Gastroesophageal sphincter (tissue), 4 donors: ENCODE data around the gene BPIFB4. TPM values are rescaled to one million over a fixed set of nuclear protein-coding genes. Genes with fewer than 3 reads are reported as not detected.

Experiments
- ATAC-seq: fragments of 150-250 bp; one replicate; pipeline ENCODE4 v1.9.1; 2016; ENCODE audit warnings: mild to moderate bottlenecking, moderate library complexity
- H3K27ac ChIP-seq, 4 donors: fragments of 200-600 bp; sonication (generic) in 3 of 4; 1 replicate in 3 of 4; 2 replicates in 1 of 4; pipeline ENCODE4 v1.5.1; 2016 to 2019
- H3K27me3 ChIP-seq: fragments of 200-600 bp; sonication (generic); one replicate; pipeline ENCODE4 v1.5.1; 2019
- H3K36me3 ChIP-seq, 2 donors: fragments of 200-600 bp; sonication (generic); one replicate each; pipeline ENCODE4 v1.5.1; 2019; ENCODE audit warnings: control low read depth in 1 of 2
- H3K4me1 ChIP-seq, 3 donors: fragments of 200-600 bp; sonication (generic); 1 replicate in 2 of 3; 2 replicates in 1 of 3; pipeline ENCODE4 v1.5.1; 2016 to 2019; ENCODE audit warnings: control low read depth in 2 of 3
- H3K4me3 ChIP-seq, 2 donors: fragments of 200-600 bp; sonication (generic); one replicate each; pipeline ENCODE4 v1.5.1; 2019; ENCODE audit warnings: mild to moderate bottlenecking in 1 of 2, moderate library complexity in 1 of 2
- H3K9me3 ChIP-seq, 3 donors: fragments of 200-600 bp; sonication (generic); one replicate each; pipeline ENCODE4 v1.5.1; 2017 to 2019; ENCODE audit warnings: control low read depth in 2 of 3
- EP300 ChIP-seq: sonication (generic); formaldehyde crosslinking; IDR thresholded peaks from one replicate; pipeline ENCODE4 v1.6.1; 2017; ENCODE audit warnings: antibody characterized with exemption, mild to moderate bottlenecking
- POLR2A ChIP-seq, 2 donors: fragments of 450-650 bp; IDR thresholded peaks; one replicate each; pipeline ENCODE4 v1.6.1; 2017; ENCODE audit warnings: antibody characterized with exemption in 2 of 2, mild to moderate bottlenecking in 2 of 2, moderate library complexity in 1 of 2
- POLR2AphosphoS5 ChIP-seq: sonication (generic); formaldehyde crosslinking; IDR thresholded peaks from one replicate; pipeline ENCODE4 v1.6.1; 2017; ENCODE audit warnings: antibody characterized with exemption
- WGBS, 2 donors: methylation state at CpG; one replicate each; pipeline ENCODE4 v1.1.5; 2018; ENCODE audit warnings: low coverage in 1 of 2; 5-methylcytosine and 5-hydroxymethylcytosine counted together
- total RNA-seq, 4 donors: library from RNA; depleted of rRNA; stranded (reverse); fragments of >200 nt; gene quantifications; one replicate each; pipeline ENCODE4 v1.1.0, GENCODE V29; 2016
- TF ChIP-seq, protein P1 (sequence below), 4 experiments: fragments of 200-600 bp in 2 of 4; fragments of 450-650 bp in 2 of 4; sonication (generic) in 1 of 4; IDR thresholded peaks; one replicate each; pipeline ENCODE4 v1.5.1; 2017 to 2019; ENCODE audit warnings: antibody characterized with exemption in 4 of 4, mild to moderate bottlenecking in 2 of 4, moderate library complexity in 2 of 4

BPIFB4 gene
- total RNA-seq, 4 donors from 2014 or later: not detected

GRCh38 chr20:33132513-33133372 lies 53.3 kb downstream of the BPIFB4 start:
- Histone ChIP-seq H3K27me3 (peaks cover 49% of the 10 kb centered on the region), H3K4me1 (no peaks in the 10 kb centered on the region), H3K4me3 (no peak overlapping the region), H3K27ac (no peak overlapping the region), H3K9me3 (no peaks in the 10 kb centered on the region), H3K36me3 (no peaks in the 10 kb centered on the region)
- ATAC-seq: no peak
- no peak for TF ChIP-seq POLR2AphosphoS5
- TF ChIP-seq, protein P1, sequence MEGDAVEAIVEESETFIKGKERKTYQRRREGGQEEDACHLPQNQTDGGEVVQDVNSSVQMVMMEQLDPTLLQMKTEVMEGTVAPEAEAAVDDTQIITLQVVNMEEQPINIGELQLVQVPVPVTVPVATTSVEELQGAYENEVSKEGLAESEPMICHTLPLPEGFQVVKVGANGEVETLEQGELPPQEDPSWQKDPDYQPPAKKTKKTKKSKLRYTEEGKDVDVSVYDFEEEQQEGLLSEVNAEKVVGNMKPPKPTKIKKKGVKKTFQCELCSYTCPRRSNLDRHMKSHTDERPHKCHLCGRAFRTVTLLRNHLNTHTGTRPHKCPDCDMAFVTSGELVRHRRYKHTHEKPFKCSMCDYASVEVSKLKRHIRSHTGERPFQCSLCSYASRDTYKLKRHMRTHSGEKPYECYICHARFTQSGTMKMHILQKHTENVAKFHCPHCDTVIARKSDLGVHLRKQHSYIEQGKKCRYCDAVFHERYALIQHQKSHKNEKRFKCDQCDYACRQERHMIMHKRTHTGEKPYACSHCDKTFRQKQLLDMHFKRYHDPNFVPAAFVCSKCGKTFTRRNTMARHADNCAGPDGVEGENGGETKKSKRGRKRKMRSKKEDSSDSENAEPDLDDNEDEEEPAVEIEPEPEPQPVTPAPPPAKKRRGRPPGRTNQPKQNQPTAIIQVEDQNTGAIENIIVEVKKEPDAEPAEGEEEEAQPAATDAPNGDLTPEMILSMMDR (IDR thresholded peaks at IDR 0.05): no peak
- TF ChIP-seq EP300: no peak
- no peak for TF ChIP-seq POLR2A (IDR thresholded peaks at IDR 0.05)
- WGBS, 2 donors: 38 to 40% methylated on average over 3 to 6 of the region's 14 CpGs

DNA sequence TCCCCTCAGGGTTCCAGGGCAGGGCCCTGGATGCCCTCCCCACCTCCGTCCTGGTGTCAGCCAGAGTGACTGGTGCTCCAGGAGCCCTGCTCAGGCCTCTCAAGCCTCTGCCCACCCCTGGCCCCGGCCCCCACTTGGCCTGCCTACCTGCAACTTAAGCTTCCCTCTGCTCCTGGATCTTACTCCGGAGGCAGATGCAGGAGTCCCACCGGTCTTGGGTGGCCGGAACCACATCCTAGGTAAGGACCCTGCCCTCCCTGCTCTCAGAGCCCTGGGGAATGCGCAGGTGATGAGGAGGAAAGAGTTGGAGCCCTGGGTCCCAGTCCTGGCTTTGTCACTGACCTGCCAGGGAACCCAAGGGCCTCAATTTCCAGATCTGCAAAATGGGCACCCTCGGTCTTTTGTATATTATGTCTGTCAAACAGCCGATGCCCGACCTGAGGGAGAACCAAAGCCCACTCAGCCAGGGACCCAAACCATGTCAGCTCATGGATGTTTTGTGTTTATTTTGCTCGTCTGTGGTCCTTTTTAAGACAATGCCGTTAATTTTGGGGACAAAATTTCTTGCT lies 54.0 kb downstream of the BPIFB4 start:
- no peak for ATAC-seq
- Histone ChIP-seq H3K4me3 (no peak overlapping the region), H3K36me3 (no peaks in the 10 kb centered on the region), H3K9me3 (peaks cover 0 to 5% (median 0%) of the 10 kb centered on the region in 3 donors), H3K4me1 (no peaks in the 10 kb centered on the region), H3K27me3 (peaks cover 49% of the 10 kb centered on the region), H3K27ac (no peak overlapping the region)
- TF ChIP-seq, protein P1 (IDR thresholded peaks at IDR 0.05): no peak
- TF ChIP-seq EP300: no peak
- no peak for TF ChIP-seq POLR2AphosphoS5
- no peak for TF ChIP-seq POLR2A (IDR thresholded peaks at IDR 0.05)
- WGBS, 2 donors: 79% methylated on average over 6 of the region's 11 CpGs; no CpG with 5 or more reads in 1 of the 2 donors

GRCh38 chr20:33137195-33137594 lies 57.8 kb downstream of the BPIFB4 start:
- H3K9me3 ChIP-seq: peaks cover 0 to 7% (median 0%) of the 10 kb centered on the region in 3 donors
- peaks cover 37% of the 10 kb centered on the region for H3K27me3 ChIP-seq
- ATAC-seq: no peak
- H3K4me1 ChIP-seq: no peaks in the 10 kb centered on the region
- no peaks in the 10 kb centered on the region for H3K36me3 ChIP-seq
- no peak overlapping the region for H3K4me3 ChIP-seq
- WGBS, 2 donors: 74 to 78% methylated on average over 3 of the region's 3 CpGs
- TF ChIP-seq POLR2AphosphoS5 (no peak), EP300 (no peak), POLR2A (IDR thresholded peaks at IDR 0.05) (no peak)
- TF ChIP-seq, protein P1 (IDR thresholded peaks at IDR 0.05): no peak
- no peak overlapping the region for H3K27ac ChIP-seq

- peaks cover 20% of the 10 kb centered on the region for H3K27me3 ChIP-seq
- H3K4me1 ChIP-seq: no peaks in the 10 kb centered on the region
- no peak overlapping the region for H3K27ac ChIP-seq
- no peak overlapping the region for H3K4me3 ChIP-seq
- no peak for ATAC-seq
- TF ChIP-seq EP300 (no peak), POLR2AphosphoS5 (no peak), POLR2A (IDR thresholded peaks at IDR 0.05) (no peak)
- TF ChIP-seq, protein P1 (IDR thresholded peaks at IDR 0.05): no peak
- H3K36me3 ChIP-seq: no peaks in the 10 kb centered on the region
- H3K9me3 ChIP-seq: peaks cover 0 to 13% (median 0%) of the 10 kb centered on the region in 3 donors
These were observed 60.0 kb downstream of the BPIFB4 start for GRCh38 chr20:33139467-33139866.
